ENCODE results near the gene PADI3.

DNA sequence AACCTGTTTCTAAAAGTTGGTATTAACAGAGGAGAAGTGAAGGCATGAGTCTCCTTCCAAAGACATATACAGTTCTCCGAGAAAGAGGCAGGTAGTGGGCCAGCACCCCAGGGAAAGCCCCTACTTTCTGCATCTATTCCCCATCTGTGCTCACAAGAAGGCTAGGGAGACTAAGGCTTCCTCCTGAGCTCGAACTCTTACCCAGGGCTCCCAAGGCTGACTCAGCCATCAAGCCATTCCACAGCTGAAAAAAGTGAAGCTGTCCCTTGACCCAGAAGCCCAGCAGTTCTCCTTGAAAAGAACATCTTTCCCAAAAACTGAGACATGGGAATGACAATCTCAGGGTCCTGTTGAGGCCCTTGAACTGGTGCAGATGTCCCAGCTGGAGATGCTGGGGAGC lies 1.9 kb upstream of the PADI3 start:
- no peak for TF ChIP-seq REST (IDR thresholded peaks at IDR 0.05; ENCODE audit: insufficient replicate concordance, low read depth)
- TF ChIP-seq CTCF (IDR thresholded peaks at IDR 0.05; ENCODE audit: insufficient read depth, low read length): no peak
- no peak for TF ChIP-seq POLR2AphosphoS5 (IDR thresholded peaks at IDR 0.05; ENCODE audit: low read depth)
- no peak for TF ChIP-seq GABPA (IDR thresholded peaks at IDR 0.05; ENCODE audit: low read depth)
